GM21717 (cell line): ENCODE results near the gene ABCA2.

Experiments
- ATAC-seq: cut with Tn5 transposase; IDR thresholded peaks from one replicate; pipeline ENCODE4 v1.9.1; 2021; ENCODE audit warnings: mild to moderate bottlenecking, moderate library complexity; ENCODE audit not compliant: unreplicated experiment

ABCA2 gene

DNA sequence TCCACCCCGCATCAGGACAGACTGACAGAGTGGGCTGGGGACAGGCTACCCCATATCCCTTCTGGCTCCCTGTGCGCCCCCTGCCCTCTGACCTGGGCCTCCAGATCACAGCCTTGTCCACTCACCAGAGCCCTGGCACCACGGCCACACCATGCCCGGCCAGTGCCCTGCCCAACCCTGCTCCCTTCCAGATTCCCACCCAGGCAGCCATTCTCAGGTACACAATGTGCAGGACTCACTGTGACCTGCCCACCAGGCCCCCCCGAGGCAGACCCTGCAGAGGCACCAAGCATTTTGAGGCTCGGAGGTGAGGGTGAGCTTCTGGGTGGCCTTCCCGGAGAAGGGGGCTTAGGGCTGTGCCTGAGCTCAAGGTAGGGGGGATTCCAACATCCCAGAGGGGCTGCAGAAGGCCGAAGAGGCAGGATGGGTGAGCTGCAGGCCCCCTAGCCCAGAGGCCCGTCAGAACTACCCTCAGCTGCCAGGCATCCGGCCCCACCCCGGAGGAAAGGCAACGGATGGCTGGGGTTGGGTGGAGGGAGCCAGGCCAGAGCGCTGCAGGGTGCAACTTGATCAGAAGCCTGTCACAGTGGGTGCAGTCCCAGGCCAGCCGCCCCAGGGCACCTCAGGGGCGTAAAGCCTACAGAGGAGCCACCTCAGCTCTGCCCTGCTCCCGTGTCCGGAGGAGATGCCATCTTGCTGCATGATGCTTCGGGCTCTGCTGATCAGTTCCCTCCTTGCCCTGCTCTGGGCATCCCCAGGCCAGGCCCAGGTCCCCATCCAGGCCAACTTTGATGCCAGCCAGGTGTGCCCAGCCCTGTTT is 45.6 kb downstream of the ABCA2 start, which contains the start of gene LCNL1:
Gene LCNL1 (plus strand): TSS at position 762 of the 820 bp plus-strand sequence. CDS start 594 bp downstream, outside the sequence.
- ATAC-seq = no peak

DNA sequence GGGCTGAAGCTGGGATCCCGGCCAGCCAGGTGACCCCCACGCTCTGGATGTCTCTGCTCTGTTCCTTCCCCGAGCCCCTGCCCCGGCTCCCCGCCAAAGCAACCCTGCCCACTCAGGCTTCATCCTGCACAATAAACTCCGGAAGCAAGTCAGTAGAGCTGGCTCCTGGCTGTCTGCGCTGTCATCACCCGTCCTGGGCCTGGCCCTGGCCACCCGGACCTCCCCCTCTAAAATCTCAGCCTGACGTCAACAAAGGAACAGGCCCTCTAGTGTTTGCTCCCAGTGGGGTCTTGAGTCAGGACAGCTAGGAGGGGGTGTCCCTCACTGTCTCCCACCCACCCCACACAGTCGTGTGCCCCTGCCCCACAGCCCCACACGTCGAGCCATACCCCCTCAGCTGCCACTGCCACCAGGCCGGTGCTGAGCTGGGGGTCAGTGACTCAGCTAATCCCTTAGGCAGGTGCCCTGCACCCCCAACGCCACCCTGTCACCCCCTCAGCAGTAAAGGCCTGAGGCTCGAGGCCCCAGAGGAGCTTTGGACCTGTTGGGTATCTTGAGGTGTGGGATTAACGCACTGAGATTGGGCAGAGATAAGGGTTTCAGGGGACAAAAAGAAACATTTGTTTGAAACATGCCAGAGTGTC is 46.3 kb downstream of the ABCA2 start:
- no peak for ATAC-seq

DNA sequence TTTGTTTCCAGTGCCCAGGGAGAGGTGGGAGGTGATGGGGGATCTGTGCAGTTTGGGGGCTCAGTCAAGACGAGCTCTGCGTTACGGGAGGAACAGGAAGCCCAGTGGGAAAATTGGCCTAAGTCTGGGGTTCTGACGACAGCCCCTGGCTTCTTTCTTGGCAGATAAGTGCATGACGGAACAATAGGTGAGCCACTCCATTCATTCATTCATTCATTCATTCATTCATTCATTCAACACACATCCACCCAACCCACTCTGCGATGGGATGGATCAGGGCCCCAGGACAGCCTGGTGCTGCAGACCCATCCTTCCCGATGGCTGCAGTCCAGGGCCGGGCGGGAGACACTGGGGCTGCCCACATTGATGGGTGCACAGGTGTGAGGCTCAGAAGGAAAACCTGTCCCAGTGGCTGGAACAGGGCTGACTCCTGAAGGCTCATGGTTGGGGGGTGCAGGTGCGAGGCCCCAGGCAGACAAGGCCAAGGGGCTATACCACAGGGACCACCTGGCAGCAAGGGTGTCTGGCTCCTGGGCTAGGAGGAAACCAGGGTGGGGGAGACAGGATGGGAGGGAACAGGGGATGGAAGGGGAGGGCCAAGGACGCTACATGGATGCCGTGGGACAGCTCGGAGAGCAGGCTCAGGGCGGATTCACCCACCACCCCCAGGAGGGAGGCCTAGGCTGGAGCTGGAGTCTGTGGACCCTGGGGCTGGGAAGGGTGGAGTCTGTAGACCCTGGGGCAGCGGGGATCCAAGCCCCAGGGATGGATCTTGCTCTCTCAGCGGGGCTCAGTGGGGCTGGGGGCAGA is 47.2 kb downstream of the ABCA2 start:
- ATAC-seq = no peak

DNA sequence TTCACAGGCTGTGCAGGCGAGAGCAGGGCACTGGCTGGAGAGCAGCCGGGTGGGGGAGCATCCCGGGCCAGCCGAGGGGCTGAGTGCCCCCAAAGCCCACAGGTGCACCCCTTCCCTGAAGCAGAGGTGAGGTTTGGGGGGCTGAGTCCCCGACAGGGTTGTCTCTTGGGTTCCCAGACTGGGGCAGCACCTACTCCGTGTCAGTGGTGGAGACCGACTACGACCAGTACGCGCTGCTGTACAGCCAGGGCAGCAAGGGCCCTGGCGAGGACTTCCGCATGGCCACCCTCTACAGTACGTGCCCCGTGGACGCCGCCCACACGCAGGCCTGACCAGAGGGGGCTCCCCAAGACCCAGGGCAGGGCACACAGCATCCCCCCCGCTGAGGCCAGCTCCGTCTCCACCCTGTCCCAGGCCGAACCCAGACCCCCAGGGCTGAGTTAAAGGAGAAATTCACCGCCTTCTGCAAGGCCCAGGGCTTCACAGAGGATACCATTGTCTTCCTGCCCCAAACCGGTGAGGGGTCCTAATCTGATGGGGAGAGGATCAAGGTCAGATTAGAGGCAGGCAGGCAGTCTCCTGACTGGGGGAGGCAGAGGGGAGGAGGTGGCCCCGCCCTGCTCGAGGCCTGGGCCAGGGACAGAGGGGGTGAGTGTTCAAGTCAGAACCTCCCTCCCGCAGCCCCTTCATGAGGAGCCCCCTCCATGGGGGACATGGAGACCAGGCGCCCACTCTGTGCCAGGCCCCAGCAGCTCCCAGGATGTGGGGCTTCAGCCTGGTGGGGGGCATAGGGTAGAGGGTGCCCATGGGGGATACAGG is 48.1 kb downstream of the ABCA2 start:
- no peak for ATAC-seq

DNA sequence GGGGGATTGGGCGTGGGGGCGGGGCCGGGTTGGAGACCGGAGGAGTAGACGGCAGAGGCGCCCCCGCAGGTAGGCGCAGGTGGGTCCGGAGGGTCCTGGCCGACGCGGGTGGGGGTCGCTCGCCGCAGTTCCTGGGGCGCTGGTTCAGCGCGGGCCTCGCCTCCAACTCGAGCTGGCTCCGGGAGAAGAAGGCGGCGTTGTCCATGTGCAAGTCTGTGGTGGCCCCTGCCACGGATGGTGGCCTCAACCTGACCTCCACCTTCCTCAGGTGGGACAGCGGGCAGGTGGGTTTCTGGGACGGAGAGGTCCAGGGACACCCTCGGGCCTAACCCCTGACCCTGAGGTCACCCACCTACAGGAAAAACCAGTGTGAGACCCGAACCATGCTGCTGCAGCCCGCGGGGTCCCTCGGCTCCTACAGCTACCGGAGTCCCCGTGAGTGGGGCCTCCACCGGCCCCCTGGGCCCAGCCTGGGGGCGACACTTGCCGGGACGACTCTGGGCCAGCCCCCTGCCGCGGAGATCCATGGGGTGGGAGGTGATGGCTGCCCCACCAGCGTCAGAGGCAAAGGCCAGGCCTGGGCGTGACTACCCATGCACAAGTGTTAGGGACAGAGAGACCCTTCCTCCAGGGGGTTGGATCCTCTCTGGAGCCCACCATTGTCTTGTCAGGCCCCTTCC is 49.0 kb downstream of the ABCA2 start:
- ATAC-seq = no peak

DNA sequence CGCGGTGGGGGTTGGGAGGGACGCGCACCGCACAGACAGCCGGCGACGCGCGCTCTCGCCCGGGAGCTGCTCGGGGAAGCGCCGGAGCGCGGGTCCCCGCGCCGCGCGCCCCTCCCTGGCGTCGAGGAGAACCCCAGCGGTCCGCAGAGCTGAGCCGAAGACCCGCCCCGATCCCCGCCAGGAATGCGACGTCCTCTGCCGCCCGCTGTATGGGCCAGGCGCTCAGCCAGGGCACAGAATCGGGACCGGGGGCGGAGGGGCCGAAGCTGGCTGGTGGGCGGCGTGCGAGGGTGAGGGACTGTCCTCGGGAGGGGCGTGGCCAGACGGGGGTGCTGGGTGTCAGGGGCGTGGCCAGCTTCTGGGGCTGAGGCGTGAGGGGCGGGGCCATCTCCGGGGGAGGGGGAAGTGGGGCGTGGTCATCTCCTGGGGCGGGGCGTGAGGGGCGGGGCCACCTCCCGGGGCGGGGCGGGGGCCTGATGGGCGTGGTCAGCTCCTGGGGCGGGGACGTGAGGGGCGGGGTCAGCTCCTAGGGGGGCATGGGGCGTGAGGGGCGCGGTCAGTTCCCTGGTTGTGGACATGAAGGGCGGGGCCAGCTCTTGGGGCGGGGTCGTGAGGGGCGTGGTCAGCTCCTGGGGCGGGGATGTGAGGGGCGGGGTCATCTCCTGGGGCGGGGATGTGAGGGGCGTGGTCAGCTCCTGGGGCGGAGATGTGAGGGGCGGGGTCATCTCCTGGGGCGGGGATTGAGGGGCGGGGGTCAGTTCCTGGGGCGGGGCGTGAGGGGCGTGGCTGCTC is 49.8 kb downstream of the ABCA2 start:
- no peak for ATAC-seq

DNA sequence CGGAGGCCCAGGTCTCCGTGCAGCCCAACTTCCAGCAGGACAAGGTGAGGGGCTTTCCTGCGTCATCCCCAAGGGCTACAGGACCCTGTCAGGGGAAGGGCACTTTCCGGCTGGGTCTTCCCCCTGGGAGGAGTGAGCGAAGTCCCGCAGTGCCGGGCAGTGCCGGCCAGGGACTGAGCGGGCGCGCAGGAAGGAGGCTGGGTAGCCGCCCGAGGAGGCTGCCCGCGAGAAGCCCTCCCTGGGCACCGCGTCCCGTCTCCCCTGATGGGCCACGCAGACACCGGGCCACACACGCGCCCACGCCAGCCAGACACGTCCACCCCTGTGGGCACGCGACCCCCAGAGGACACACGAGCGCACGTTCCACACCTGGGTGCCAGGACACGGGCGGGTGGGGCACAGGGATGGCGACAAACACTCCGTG is 50.4 kb downstream of the ABCA2 start:
- no peak for ATAC-seq

DNA sequence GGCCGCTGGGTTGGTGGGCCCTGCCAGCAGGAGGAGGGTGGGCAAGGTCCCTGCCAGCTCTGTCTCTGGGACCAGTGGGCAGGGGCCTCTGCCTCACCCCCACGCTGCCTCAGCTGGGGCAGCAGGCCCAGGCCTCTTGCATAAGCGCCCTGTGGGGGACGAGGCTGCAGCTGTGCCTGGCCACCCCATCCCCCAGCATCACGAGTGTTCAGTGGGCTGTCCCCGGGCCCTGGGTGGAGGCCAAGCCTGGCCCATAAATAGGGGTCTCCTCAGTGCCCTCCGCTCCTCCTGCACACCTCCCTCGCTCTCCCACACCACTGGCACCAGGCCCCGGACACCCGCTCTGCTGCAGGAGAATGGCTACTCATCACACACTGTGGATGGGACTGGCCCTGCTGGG is 50.8 kb downstream of the ABCA2 start, which contains the start of gene PTGDS:
Gene PTGDS (plus strand): TSS at position 282 of the 400 bp plus-strand sequence. CDS start 75 bp downstream, at position 357.
- no peak for ATAC-seq

DNA sequence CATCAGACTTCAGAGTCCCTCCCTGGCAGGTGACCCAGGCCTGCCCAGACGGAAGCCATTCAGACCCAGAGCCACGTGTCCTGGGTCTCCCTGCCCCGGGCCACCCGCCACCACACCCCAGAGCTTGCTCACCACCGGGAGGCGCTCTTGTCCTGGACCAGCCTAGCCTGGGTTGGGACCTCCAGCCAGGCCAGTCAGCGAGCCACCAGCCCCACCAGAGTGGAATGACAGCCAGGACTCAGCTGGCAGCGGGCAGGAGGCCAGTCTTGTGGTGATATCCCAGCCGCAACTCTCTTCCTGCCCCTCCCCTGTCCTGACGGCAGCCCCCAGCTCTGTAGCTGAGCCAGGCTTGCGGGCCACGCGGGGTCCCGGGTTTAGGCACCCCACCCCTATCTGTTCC is 52.4 kb downstream of the ABCA2 start:
- no peak for ATAC-seq

DNA sequence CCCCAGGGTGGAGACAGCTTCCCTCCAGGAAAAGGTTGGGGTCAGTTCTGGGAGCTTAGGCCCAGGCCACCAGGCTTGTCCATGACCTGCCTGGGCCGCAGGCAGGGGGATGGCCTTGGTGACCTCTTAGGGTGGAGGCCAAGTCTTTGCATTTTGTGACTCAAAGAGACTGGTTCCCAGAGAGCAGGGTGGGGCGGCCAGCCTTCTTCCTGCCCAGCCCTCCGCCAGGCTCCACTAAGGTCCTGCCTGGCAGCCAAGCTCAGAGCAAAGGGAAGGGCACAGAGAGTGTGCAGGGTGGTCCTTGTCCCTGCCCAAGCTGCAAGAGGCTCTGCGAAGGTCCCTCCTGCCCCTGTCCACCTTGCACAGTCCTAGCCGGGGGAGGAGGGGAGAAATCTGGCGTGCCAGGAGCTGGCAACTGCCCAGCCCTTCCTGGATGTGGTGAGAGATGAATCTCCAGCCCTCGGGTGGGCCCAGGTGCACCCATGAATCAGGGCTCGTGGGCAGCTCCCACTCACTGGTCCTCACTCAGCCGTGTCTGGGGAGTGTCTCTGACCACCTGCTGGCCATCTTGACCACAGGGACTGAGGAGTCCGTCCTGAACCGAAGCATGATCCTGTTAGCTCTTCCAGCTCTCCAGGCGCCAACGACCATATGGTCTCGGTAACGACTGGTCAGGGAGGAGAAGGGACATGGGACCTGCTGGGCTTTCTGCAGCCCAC is 53.1 kb downstream of the ABCA2 start:
- no peak for ATAC-seq

DNA sequence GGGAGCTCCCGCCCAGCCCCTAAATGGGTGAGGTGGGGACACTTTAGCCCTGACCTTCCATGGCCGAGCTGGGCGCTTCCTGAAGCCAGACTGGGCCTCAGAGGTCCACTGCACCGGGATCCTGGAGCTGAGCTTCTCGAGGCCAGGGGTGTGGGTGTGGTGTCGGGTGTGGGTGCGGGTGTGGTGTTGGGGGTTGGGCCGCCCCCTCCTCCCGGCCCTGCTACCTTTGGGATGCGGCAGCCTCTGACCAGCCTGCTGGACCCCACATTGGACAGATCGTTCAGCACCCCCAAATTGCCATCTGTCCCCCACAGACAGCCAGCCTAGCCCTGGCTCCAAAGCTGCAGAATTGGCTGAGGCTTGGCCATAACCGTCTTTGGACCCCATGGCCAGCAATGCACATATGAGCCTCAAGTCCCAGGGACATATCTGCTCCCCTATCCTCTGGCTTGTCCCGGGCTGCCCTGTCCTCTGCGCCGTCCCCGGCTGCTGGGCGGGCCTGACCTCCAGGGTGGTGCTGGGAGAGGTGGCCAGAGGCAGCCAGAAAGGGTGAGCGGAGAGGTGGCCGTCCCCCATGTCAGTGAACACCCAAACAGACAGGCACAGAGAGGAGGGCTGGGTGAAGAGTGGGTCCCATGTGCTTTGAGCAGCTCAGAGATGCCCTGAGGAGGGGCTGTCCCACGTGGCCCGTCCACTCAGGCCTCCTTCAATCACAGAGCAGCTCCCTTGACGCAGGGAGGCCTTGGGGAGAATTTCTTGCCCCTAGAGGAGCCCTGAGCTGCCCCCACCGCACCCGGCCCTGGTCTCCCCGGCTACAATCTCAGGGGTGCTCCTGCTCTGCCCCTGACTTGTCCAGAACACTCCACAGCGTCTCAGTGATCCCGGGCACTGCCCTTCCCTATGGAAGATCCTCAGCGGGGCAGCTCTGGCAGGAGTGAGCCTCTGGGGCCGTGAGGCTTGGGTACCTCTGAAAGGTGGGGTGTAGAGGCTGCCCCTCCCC is 54.1 kb downstream of the ABCA2 start:
- ATAC-seq = no peak

DNA sequence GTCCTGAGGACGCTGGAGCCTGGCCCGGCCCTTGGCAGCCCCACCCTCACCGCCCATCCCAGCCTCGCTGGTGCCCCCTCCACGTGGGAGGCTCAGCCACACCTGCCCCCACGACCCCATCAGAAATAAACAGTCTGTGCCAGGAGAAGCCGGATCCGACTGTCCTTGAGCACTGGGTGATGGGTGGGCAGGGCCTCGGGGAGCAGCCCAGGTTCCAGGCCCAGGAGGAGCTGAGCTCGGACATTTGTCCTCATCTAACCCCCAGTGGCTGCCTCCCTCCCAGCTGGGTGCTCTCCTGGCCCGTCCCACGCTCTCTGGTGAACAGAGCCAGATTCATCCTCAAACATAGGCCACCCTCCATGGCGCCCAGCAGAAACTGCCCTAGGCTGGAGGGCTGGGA is 55.3 kb downstream of the ABCA2 start:
- no peak for ATAC-seq

DNA sequence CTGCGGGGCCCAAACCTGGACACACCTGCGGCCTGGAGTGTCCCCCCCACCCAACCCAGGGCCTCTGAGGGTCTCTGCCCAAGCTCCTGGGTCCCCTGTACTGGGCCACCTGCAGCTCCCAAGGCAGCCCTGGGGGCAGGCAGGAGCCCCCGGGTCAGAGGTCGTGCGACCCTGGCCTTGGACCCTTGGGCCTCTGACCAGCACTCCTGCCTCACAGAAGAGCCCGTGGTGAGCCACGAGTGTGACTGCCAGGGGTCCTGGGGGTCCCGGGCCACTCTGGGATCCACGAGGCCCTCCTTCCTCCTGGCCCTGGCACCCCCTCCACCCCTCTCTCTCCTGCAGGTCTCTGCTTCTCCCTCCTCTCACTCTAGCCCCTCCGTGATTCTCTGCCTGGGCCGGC is 55.7 kb downstream of the ABCA2 start:
- no peak for ATAC-seq

DNA sequence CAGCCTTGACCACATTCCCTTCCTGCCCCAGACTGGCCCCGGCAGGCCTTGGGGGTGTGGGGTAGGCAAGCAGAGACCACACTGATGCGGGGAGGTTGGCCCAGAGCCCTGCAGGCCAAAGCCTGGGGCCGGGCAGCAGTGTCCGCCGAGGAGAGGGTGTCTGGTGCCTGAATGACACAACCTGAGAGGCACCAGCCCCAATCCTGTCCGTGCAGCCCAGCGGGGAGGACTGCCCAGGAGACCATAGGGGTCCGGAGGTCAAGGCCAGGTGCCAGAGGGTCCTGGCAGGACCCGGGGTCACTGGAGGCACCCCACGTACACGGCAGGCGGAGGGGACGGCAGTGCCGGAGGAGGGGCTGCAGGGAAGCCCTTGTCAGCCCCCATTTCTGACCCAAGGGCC is 56.3 kb downstream of the ABCA2 start:
- no peak for ATAC-seq

DNA sequence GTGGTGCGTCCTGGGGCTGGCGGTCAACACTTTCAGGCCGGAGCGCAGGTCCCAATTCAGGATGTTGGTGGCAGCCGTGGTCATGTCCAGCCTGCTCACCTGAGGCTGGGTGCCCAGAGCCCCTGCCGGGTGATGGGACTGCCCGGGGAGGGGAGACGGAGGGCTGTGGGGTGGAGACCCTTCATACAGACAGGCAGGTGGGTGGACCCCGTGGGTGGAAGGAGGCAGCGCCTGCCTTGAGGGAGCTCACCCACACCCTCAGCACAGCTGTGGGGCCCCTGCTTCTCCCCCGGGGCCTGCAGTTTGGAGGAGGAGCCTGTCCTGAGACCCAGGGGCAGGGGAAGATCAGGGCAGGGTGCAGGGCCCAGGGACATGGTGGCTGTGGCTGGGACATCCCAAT is 57.7 kb downstream of the ABCA2 start:
- ATAC-seq = no peak

DNA sequence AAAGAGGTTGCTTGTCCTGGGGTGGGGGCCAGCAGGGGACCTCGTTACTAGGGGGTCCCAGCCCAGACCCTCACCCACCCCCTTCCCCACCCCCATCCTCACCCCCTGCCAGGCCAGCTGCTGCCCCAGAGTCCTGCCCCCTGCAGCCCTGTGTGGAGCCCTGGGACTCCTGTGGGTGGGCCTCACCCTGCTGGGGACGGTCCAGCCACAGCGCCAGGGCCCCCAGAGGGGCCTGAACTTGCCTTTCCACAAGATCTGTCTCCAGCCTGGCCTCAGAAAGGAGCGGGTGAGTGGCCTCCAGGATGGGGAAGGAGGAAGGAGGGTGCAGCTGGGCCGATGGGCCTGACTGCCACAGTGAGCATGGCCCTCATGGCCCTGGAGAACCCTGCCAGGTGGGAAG is 58.3 kb downstream of the ABCA2 start:
- no peak for ATAC-seq

DNA sequence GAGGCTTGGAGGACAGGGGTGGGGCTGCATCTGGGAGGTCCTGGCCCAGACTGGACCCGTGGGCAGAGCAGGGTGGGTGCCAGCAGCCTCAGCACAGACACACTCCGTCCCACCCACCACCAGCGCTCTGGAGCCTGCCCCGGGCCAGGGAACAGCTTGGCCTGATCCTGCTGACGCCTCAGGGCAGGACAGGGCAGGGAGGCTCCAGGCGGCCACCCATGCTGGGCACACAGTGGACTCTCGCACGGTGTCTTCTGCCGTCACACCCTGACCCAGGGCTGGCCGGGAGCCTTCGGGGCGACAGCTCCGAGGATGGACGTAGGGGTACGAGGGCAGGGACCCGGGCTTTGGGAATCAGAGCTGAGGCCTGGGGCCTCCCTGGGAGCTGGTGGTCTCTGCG is 58.9 kb downstream of the ABCA2 start:
- no peak for ATAC-seq
